GM18909 (cell line): Measurements from ENCODE around the gene SPATC1L.

Source experiments
- ATAC-seq: cut with Tn5 transposase; IDR thresholded peaks from one replicate; pipeline ENCODE4 v1.9.1; 2021; ENCODE audit warnings: mild to moderate bottlenecking; ENCODE audit not compliant: unreplicated experiment, poor library complexity

SPATC1L gene

DNA sequence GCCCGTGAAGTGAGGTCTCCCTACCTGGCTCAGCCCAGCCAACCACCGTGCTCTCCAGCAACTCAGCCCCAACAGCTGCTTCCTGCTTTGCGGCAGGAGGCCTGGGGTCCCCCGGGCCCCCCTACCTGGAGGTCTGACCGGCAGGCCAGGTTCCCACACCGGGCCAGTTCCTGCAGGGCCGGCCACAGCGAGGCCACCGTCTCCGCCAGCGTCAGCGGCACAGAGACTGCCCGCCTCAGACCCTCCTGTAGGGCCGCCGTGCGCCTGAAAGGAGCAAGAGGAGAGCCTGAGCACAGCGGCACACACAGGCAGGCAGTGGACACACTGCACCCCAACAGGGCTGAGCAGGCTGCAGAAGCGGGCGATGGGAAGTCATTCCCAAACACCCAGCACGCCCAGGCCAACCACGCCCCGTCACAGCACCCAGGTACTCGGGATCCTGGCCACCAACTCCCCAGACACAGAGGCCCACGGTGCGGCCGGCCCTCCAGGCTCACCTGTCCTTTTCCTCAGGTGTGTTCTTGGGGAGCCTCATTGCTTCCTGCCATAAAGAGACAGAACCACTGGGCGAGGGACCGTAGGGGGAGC lies 45.8 kb downstream of the SPATC1L start:
- no peak for ATAC-seq

DNA sequence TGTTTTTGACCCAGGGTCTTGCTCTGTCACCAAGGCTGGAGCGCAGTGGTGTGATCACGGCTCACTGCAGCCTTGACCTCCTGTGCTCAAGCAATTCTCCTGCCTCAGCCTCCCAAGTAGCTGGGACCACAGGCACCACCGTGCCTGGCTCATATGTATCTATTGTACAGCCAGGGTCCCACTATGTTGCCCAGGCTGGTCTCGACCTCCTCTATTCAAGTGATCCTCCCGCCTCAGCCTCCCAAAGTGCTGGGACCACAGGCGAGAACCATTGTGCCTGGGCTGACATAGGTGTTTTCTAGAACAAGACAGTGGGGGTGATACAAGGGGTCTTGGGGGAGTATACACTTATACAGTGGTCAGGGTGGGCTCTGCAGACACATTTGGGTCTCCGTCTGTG lies 46.4 kb downstream of the SPATC1L start:
- no peak for ATAC-seq

DNA sequence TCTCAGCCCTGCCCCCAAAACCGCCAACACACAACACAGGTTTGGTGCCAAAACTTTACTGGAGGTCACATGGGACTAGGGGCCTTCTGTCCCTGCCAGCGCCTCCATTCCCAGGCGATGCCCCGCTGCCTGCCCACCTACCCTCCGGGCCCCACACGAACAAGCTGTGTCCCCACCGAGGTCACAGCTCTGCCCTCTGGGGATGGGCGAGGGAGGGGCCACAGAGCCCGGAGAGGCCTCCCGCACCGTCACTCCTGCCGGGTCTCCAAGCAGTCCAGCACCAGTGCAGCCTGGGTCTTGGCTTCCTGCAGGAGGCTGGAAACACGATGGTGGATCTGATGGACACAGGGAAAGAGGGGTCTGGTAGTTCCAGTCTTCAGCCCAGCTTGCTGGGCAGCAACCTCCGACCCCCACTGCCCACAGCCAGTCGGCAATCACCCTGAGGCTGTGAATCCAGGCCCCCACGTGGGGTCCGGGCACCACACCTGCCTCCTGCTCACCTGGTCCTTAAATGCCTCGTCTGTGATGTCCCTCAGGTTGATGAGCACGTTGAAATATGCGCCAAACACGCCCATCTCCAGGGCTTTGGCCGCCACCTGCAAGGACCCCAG lies 47.4 kb downstream of the SPATC1L start:
- ATAC-seq: no peak

DNA sequence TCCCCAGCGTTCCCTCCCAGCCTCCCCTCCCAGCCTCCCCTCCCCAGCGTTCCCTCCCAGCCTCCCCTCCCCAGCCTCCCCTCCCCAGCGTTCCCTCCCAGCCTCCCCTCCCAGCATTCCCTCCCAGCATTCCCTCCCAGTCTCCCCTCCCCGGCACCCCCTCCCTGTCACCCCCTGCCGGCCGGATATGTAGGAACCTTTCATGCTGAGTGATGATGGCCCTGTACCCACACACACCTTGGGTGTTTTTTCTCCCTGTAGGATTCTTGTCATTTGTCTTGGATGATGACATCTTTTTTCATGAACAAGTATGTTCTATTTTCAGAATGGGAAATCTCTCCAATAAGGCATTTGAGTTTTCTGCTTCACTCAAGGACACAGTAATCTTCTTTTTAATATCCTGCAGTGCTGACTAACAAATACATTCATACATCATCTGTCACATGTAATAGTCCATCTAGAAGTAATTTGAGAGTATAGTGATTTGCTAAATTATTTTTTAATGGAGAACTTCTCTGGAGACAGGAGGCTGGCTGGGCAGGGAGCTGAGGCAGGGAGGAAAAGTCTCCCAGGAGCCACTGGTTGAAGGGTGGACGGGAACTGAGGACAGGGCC lies 48.4 kb downstream of the SPATC1L start:
- ATAC-seq: no peak

DNA sequence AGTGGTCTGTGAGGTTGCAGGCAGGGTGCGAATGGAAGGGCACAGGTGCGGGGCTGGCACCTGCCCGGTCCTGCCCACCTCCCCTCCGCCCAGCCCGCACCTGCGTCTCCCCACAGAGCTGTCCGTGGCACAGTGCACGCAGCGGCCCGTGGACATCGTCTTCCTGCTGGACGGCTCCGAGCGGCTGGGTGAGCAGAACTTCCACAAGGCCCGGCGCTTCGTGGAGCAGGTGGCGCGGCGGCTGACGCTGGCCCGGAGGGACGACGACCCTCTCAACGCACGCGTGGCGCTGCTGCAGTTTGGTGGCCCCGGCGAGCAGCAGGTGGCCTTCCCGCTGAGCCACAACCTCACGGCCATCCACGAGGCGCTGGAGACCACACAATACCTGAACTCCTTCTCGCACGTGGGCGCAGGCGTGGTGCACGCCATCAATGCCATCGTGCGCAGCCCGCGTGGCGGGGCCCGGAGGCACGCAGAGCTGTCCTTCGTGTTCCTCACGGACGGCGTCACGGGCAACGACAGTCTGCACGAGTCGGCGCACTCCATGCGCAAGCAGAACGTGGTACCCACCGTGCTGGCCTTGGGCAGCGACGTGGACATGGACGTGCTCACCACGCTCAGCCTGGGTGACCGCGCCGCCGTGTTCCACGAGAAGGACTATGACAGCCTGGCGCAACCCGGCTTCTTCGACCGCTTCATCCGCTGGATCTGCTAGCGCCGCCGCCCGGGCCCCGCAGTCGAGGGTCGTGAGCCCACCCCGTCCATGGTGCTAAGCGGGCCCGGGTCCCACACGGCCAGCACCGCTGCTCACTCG lies 52.2 kb downstream of the SPATC1L start:
- no peak for ATAC-seq

DNA sequence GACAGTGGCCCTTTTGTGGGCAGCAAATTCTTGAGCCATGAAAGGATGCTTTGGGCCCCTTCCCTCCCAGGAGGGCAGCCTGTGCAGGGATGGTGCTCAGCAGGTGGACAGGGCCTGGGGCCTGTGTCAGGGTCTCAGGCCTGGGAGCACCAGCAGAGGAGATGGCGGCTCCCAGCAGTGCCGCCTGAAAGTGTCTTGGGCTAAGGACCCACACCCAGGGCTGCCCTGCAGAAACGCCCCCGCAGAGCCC lies 52.7 kb downstream of the SPATC1L start:
- no peak for ATAC-seq

DNA sequence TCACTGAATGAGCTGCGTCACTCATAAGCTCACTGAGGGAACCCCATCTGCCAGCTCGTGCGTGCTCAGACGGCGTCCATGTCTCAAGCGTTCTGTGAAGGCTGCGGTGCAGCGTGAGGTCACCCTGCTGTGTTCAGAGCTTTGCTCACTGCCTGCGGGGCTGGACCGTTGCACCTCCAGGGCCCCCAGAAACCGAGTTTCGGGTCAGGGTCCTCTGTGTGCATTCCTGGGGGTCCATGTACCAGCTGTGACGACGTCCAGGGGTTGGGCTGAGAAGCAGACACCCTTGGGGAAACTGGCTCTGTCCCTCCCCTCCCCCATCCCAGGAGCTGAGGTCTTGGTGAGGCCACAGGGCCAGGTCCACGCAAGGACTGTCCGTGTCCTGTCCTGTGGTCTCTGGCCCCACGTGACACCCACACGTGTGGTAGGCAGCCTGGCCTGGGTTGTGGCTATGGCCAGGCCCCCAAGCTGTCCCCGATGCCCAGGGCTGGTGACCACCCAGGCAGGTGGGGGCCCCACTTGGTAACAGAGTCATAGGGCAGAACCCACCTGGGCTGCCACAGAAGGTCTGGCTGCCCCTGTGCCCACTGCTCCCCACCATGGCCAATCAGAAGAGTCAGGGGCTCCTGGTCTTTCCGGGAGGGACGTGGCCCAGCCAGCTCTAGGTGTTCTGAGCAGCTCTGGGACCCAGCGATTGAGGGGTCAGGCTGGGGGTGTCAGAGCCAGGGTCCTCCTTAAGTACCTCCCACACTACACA lies 53.2 kb downstream of the SPATC1L start:
- no peak for ATAC-seq

DNA sequence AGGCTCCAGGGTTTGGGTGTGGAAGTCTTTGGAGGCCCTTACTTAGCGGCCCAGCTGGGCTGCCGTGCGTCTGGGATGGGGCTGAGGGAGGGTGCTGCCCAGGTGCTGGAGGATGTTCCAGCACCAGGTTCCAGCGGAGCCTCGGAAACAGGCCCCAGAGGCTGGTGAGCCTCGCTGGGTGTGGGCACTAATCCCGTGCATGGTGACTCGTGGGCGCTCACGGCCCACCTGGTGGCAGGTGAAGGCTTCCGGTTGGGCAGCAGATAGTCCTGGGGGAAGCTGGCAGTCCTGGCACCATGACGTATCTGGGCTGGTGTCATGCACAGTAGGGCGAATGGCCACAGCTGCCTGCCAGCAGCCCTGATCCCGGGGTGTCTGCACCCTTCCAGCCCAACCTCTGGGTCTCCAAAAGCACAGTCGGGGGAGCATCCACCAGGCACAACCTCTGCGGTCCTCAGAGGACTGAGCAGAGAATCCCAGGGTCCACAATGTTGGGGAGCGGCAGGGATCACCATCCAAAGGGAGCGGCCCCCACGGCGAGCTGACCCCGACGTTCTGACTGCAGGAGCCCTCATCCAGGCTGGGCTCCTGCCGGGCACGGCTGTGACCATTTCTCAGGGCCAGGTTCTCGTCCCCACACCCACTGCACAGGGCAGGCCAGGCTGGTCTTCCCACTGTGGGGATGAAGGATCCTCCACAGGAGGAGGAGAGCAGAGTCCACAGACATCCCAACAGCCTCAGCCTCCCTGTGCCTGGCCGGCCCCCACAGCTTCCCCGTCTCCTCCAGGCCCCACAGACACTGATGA lies 54.2 kb downstream of the SPATC1L start:
- no peak for ATAC-seq

DNA sequence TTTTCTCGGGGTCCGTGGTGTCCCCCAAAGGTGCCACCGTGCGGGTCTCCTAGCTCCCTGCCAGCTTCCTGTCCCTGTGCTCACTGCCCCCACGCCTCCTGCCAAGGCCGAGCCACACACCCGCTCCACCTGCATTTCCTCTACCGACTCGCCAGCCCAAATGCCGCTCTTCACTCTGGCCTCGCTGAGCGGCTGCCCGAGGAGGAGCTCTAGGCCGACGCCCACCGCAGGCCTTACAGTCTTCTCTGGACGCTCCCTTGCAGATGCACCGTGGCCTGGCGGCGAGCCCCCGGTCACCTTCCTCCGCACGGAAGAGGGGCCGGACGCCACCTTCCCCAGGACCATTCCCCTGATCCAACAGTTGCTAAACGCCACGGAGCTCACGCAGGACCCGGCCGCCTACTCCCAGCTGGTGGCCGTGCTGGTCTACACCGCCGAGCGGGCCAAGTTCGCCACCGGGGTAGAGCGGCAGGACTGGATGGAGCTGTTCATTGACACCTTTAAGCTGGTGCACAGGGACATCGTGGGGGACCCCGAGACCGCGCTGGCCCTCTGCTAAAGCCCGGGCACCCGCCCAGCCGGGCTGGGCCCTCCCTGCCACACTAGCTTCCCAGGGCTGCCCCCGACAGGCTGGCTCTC lies 55.2 kb downstream of the SPATC1L start:
- no peak for ATAC-seq

DNA sequence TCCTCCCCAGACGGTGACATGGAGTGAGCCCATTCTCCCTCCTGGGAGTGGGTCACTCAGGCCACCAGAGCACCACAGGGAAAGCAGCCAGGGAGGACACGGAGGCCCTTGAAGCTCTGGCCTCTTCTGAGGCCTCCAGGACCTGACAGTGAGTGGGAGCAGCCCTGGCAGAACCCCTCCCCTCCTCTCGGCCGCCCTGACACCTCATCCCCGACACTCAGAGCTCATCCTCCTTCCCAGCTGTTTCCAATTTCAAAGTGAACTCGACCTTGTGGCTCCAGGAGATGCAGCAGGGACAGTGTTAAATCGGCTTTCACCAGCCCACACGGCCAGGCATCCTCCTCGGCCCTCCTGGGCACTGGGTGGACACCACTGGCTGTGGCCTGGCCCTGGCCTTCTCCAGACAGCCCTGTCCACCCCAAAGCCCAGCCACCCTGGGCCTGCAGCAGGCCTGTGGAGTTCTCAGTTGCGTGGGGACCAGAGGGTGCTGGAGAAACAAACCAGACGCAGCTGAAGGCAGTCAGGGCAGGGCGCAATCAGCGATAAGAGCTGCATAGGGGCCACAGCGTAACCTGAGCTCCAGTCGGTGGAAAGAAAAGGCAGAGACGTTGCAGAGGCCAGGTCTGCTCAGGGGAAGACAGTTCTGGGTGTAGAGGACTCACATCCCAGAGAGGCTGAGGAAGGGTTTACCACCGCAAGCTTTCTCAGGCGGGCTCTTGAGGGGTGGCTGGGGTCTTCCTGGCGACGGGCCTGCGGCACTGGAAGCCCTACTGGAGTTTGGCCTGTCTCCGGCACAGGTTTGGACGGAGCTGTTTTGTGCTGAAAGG lies 55.9 kb downstream of the SPATC1L start:
- no peak for ATAC-seq

DNA sequence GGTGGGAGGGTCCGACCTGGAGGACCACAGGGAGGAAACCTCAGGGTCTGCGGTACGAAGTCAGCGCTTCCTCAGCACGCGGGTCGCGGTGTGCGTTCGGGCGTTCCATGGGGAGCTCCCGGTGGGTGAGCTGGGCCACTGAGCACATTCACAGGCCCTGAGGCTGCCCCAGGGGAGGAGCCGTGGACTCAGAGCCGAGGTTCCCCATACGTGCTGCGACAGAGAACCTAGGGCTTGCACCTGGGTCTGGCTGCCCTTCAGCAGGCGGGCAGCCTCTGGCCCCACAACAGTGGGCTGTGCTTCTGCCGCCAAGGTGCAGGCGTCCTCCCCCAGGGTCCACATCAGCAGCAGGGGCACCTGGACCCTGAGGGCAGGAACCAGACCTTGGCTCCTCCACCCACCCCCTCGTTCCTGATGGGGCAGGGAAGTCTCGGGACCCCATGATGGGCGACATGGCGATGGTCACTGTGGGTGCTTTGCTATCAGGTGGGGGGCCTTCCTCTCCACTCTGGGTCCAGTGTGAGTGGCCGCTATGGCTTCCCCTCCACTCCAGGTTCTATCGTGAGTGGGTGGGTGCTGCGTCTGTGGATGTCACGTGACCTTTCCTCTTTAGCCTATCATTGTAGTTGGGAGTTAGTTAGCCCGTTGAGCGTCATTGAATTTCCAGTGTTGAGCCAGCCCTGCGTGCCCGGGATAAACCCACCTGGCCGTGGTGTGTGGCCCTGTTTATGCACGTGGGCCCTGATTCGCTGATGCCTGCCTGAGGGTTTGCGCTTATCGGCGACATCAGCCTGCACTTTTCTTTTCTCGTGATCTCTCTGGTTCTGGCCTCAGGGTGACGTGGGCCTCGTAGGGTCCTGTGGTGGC lies 56.8 kb downstream of the SPATC1L start:
- no peak for ATAC-seq

DNA sequence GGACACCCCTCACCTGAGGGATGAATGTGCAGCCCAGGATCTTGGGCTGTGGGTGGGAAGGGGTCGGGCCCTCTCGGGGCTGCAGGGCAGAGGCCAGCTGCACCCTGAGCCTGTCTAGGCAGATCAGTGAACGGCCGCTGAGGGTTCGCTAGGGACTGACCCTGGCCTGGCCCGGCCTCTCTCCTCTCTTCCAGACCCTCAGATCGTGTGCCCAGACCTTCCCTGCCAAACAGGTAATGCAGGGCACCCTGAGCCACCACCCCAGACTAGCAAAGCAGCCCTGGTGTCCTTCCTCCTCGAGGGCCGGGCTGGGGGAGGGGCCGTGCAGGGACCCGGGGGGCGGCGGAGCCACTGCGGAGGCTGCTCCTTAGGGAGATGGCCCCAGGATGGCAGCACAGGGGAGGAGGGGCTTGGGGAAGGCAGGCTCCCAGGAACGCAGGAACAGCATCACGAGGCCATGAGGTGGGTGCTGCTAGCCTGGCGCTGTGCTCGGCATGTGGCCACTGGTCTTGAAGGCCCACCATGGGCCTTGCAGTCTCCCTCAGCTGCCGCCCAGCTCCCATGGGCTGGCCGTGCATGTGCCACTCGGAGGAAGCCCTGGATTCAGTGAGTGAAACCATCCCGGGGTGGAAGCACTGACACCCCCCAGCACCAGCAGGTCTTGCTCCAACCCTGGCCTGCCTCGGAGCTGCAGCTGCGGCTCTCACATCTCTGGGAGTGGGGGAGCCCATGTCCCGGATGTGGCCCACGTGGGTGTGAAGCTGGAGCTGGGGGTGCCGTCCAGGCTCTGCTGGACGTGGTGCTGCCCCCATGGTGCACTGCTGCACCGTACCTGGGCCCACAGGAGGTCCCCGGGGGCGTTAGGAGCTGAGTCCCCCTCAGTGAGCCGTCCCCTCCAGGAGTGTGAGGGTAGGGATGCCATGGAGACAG lies 57.7 kb downstream of the SPATC1L start:
- ATAC-seq: no peak

DNA sequence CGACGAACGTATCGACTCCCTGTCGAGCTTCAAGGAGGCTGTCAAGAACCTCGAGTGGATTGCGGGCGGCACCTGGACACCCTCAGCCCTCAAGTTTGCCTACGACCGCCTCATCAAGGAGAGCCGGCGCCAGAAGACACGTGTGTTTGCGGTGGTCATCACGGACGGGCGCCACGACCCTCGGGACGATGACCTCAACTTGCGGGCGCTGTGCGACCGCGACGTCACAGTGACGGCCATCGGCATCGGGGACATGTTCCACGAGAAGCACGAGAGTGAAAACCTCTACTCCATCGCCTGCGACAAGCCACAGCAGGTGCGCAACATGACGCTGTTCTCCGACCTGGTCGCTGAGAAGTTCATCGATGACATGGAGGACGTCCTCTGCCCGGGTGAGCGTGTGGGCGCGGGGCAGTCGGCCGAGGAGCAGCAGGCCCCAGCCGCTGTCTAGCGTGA lies 58.4 kb downstream of the SPATC1L start:
- no peak for ATAC-seq

DNA sequence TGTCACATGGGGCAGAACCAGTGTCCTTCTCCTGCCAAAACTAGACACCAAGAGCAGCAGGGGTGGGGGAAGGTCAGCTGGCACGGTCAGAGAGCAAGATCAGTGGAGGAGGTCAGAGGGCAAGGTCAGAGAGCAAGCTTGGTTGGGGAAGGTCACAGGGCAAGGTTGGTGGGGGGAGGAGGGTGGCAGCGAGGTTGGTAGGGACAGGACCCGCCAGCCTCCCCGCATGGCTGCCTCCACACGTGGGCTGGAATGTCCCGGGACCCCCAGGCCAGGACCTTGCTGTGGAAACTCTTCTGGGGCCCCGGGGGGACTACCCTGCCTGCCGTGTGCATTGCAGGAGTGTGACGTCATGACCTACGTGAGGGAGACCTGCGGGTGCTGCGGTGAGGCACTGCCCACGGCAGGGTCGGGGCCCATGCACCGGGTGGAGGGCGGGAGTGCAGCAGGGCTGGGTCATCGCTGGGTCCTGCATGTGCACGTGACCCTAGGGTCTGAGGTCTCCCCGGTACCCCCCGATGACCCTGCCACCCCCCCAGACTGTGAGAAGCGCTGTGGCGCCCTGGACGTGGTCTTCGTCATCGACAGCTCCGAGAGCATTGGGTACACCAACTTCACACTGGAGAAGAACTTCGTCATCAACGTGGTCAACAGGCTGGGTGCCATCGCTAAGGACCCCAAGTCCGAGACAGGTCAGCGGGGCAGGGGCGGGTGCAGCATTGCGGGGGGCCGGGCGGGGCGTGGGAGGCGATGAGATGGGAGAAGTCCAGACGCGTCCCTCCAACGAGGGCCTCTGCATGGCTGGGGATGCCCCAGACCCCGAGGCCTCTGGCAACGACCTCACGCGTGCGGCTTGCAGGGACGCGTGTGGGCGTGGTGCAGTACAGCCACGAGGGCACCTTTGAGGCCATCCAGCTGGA lies 59.1 kb downstream of the SPATC1L start:
- no peak for ATAC-seq

DNA sequence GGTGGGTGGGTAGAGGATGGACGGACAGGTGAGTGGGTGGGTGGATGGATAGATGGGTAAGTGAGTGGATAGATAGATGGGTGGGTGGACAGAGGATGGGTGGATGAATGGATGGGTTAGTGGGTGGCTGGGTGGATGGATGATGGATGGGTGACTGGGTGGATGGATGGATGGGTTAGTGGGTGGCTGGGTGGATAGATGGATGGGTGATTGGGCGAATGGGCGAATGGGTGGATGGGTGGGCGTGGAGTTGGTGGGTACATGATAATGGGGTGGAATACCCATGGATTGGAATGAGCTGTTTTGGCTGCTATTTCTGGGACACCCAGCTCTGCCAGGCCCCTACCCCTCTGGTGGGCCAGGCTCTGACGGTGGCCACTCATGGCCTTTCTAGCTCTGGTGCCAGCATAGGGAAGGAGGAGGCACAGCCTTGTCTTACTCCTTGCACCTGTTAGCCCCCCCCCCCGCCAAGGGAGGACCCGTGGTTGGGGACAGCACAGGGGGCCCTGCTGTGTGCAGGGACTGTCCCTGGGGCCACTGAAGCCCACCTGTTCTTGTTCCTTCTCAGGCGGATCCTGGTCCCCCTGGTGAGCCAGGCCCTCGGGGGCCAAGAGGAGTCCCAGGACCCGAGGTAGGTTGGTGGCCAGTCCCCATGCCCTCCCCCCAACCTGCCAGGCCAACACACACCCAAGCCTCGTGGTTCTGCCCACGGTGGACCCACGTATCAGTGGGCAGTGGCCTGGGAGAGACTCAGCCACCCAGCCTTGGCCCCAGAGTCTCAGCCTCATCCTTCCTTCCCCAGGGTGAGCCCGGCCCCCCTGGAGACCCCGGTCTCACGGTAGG lies 60.0 kb downstream of the SPATC1L start:
- no peak for ATAC-seq
